Measurements from ENCODE around the gene ZNF287. TPM values are rescaled to one million over a fixed set of nuclear protein-coding genes. Genes with fewer than 3 reads are reported as not detected.

ZNF287 gene
- polyA plus RNA-seq, 3 donors from 2014 or later: 9.3 to 10.8 (median 9.5) TPM

DNA sequence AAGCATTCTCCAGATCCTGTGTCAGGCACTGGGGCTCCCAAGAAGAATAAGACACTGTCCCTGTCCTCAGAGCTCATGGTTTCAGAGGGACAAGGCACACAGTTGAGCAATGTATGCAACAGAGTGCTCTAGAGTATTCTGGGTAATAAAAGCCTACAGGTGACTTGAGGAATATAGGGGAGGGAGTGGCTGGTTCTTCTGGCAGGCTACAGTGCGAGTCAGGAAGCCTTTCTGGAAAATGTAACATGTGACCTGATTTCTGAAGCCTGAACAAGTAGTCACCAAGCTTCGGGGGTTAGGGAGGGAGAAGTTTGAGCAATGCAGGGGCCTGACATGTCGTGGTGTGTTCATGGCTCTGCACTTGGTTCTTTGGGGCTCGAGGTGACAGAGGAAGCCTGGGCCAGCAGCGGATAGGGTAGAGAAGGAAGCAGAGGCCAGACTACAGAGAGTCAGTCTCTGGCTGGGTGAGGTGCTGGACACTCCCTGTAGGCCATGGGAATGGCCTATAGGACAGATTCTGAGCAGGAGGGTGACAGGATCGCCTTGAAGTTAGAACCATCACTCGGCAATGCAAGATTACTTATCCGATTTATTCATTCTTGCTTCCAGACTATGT is 61.0 kb downstream of the ZNF287 start:
- H3K36me3 Mint-ChIP-seq: no peaks in the 10 kb centered on the region
- no peak overlapping the region for H3K4me3 Mint-ChIP-seq
- no peaks in the 10 kb centered on the region for H3K4me1 Mint-ChIP-seq
- H3K27me3 Mint-ChIP-seq (ENCODE audit: low read depth in 3 of 3): peaks cover 0 to 4% (median 2%) of the 10 kb centered on the region in 3 donors
- H3K9me3 Mint-ChIP-seq: no peaks in the 10 kb centered on the region
- no peak for DNase-seq
- H3K27ac Mint-ChIP-seq: no peak overlapping the region

- DNase-seq: no peak
- no peaks in the 10 kb centered on the region for H3K36me3 Mint-ChIP-seq
- H3K4me3 Mint-ChIP-seq: no peak overlapping the region
- H3K27me3 Mint-ChIP-seq (ENCODE audit: low read depth in 3 of 3): peaks cover 0 to 6% (median 2%) of the 10 kb centered on the region in 3 donors
- no peaks in the 10 kb centered on the region for H3K9me3 Mint-ChIP-seq
- no peak overlapping the region for H3K27ac Mint-ChIP-seq
- H3K4me1 Mint-ChIP-seq: no peaks in the 10 kb centered on the region
These were observed 62.8 kb downstream of the ZNF287 start for GRCh38 chr17:16506188-16506587.

GRCh38 chr17:16504984-16505383 is 64.0 kb downstream of the ZNF287 start:
- H3K27ac Mint-ChIP-seq: no peak overlapping the region
- H3K27me3 Mint-ChIP-seq (ENCODE audit: low read depth in 3 of 3): peaks cover 2 to 6% (median 3%) of the 10 kb centered on the region in 3 donors
- no peak for DNase-seq
- no peak overlapping the region for H3K4me3 Mint-ChIP-seq
- H3K4me1 Mint-ChIP-seq: no peaks in the 10 kb centered on the region
- no peaks in the 10 kb centered on the region for H3K36me3 Mint-ChIP-seq
- H3K9me3 Mint-ChIP-seq: no peaks in the 10 kb centered on the region

Other genes with a start within 250 kb of the ZNF287 start
- 10 to 100 TPM; 14.2 to 28.1 (median 23.1) TPM for gene CENPV, start 215.7 kb downstream of the ZNF287 start, polyA plus RNA-seq
- gene UBB, start 188.1 kb downstream of the ZNF287 start, polyA plus RNA-seq: 1,000 to 10,000 TPM; 3,354 to 4,873 (median 3,832) TPM
- gene TRPV2, start 153.6 kb downstream of the ZNF287 start, polyA plus RNA-seq: 100 to 1,000 TPM; 151 to 206 (median 202) TPM
- gene LRRC75A, start 77.0 kb downstream of the ZNF287 start, polyA plus RNA-seq: 1 to 10 TPM in 2 of 3 donors, under 1 TPM in 1; 0.93 to 2.1 (median 1.3) TPM
- gene ZNF624, start 84.6 kb upstream of the ZNF287 start, polyA plus RNA-seq: 1 to 10 TPM in 2 of 3 donors, under 1 TPM in 1; 0.68 to 4.3 (median 3.9) TPM
- gene CCDC144A, start 121.0 kb upstream of the ZNF287 start, polyA plus RNA-seq: under 1 TPM in 2 of 3 donors, not detected in 1; 0.12 to 0.74 TPM

Measured in immature natural killer cell (primary cell).